Transverse colon (tissue), 4 donors: ENCODE results near the gene SLC5A2.

ENCODE experiments used
- CTCF ChIP-seq, 5 experiments: fragments of 200-600 bp in 3 of 5; fragments of 450-650 bp in 2 of 5; sonication (generic) in 3 of 5; IDR thresholded peaks; 1 replicate in 2 of 5; 2 replicates in 3 of 5; pipeline ENCODE4 v1.5.1; 2016 to 2017; ENCODE audit warnings: antibody characterized with exemption in 5 of 5, inconsistent platforms in 3 of 5, mild to moderate bottlenecking in 2 of 5, moderate library complexity in 1 of 5
- EP300 ChIP-seq: sonication (generic); formaldehyde crosslinking; IDR thresholded peaks from one replicate; pipeline ENCODE4 v1.6.1; 2017; ENCODE audit warnings: antibody characterized with exemption, low read depth
- POLR2A ChIP-seq: fragments of 450-650 bp; IDR thresholded peaks from one replicate; pipeline ENCODE4 v1.6.1; 2016; ENCODE audit warnings: antibody characterized with exemption, mild to moderate bottlenecking, moderate library complexity
- POLR2AphosphoS5 ChIP-seq, 3 donors: sonication (generic); formaldehyde crosslinking; IDR thresholded peaks; one replicate each; pipeline ENCODE4 v1.6.1; 2016; ENCODE audit warnings: antibody characterized with exemption in 3 of 3

GRCh38 chr16:31464348-31464769, 18.6 kb upstream of the SLC5A2 start:
- TF ChIP-seq POLR2AphosphoS5 (IDR thresholded peaks at IDR 0.05) (no peak), CTCF (IDR thresholded peaks at IDR 0.05) (no peak), POLR2A (no peak), EP300 (no peak)
